SU-DHL-6 (cell line): ENCODE results near the gene MCAM.

Experiments used
- H2AFZ ChIP-seq: fragments of 200-600 bp; sonication (generic); 2 replicates; pipeline ENCODE4 v1.6.1; 2014; ENCODE audit warnings: low read depth, mild to moderate bottlenecking, moderate library complexity, mixed read lengths, antibody characterized with exemption, low read length; ENCODE audit not compliant: severe bottlenecking
- H3F3A ChIP-seq: fragments of 200-600 bp; shearing (Covaris generic); 2 replicates; pipeline ENCODE4 v1.6.0; 2016; ENCODE audit warnings: antibody characterized with exemption, mild to moderate bottlenecking; ENCODE audit not compliant: insufficient read depth
- H3K27ac ChIP-seq: fragments of 200-600 bp; sonication (generic); 2 replicates; pipeline ENCODE4 v1.5.1; 2016; ENCODE audit warnings: low read depth, mild to moderate bottlenecking, low read length, moderate library complexity, mixed read lengths
- H3K27me3 ChIP-seq: fragments of 200-600 bp; sonication (generic), shearing (Covaris generic); 2 replicates; pipeline ENCODE4 v1.6.0; 2014; ENCODE audit warnings: mild to moderate bottlenecking, low read length
- H3K36me3 ChIP-seq: fragments of 200-600 bp; sonication (generic); 2 replicates; pipeline ENCODE4 v1.6.1; 2014; ENCODE audit warnings: mild to moderate bottlenecking, low read length, mixed read lengths
- H3K4me2 ChIP-seq: fragments of 300-600, 200-600 bp; shearing (Covaris generic), sonication (generic); 2 replicates; pipeline ENCODE4 v1.6.0; 2014; ENCODE audit warnings: low read length, low read depth, mild to moderate bottlenecking; ENCODE audit not compliant: poor library complexity, severe bottlenecking
- H3K4me3 ChIP-seq: fragments of 200-600 bp; sonication (generic); 2 replicates; pipeline ENCODE4 v1.5.1; 2014; ENCODE audit warnings: antibody characterized with exemption, low read length, mild to moderate bottlenecking, mixed read lengths; ENCODE audit not compliant: insufficient read depth, poor library complexity, severe bottlenecking
- H3K79me2 ChIP-seq: fragments of 200-600 bp; sonication (generic); 2 replicates; pipeline ENCODE4 v1.6.1; 2014; ENCODE audit warnings: mild to moderate bottlenecking, low read length, moderate library complexity; ENCODE audit not compliant: insufficient read depth
- H3K9ac ChIP-seq: fragments of 200-600 bp; sonication (generic); 2 replicates; pipeline ENCODE4 v1.7.0; 2014; ENCODE audit warnings: mild to moderate bottlenecking, low read length
- H3K9me2 ChIP-seq: fragments of 200-600 bp; sonication (generic); replicated peaks from 2 replicates; pipeline ENCODE4 v1.6.1; 2014; ENCODE audit warnings: low read length; ENCODE audit not compliant: insufficient read depth
- H3K9me3 ChIP-seq: fragments of 200-600 bp; sonication (generic); 2 replicates; pipeline ENCODE4 v1.6.1; 2014; ENCODE audit warnings: low read length, mixed read lengths; ENCODE audit not compliant: insufficient read depth
- H4K20me1 ChIP-seq: fragments of 200-600 bp; sonication (generic); 2 replicates; pipeline ENCODE4 v1.6.1; 2014; ENCODE audit warnings: low read depth, mild to moderate bottlenecking, antibody characterized with exemption, low read length, moderate library complexity, mixed read lengths
- EZH2phosphoT487 ChIP-seq: fragments of 200-600 bp; sonication (generic), shearing (Covaris generic); conservative IDR thresholded peaks from 2 replicates; pipeline ENCODE4 v1.6.1; 2018; ENCODE audit warnings: mild to moderate bottlenecking, antibody characterized with exemption, low read length, moderate library complexity, mixed read lengths
- TF ChIP-seq, protein P1 (sequence below): fragments of 200-600 bp; sonication (generic); IDR thresholded peaks from one replicate; pipeline ENCODE4 v1.5.1; 2017; ENCODE audit warnings: antibody characterized with exemption, mild to moderate bottlenecking, low read length, moderate library complexity; ENCODE audit not compliant: insufficient read depth, poor library complexity, severe bottlenecking

MCAM gene

DNA sequence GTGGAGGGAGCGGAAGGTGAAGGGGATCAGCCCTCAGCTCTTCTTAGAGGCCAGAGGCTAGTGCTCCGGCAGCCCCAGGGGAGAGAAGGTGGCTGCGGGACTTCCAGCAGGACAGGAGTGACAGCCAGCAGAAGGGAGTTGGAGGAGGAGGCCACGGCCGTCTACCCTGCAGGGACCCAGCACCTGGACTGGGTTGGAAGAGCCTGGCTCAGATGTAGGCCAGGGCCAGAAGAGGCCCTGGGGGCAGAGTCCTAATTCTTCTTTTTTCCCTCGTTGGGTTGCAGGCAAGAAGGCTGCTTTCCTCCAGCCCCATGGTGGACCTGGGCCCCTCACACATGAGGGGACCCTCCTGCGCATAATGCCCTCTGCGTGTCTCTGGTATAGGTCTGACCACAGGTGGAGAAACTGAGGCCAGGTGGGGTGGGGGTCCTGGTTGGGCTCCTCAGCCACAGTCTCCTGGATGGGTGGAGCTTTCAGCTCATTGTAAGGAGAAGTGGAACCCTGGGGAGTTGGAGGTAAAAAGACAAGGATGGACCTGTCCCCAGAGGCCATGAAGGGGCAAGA lies 2.3 kb upstream of the MCAM start:
- TF ChIP-seq EZH2phosphoT487: no peak
- TF ChIP-seq, protein P1, sequence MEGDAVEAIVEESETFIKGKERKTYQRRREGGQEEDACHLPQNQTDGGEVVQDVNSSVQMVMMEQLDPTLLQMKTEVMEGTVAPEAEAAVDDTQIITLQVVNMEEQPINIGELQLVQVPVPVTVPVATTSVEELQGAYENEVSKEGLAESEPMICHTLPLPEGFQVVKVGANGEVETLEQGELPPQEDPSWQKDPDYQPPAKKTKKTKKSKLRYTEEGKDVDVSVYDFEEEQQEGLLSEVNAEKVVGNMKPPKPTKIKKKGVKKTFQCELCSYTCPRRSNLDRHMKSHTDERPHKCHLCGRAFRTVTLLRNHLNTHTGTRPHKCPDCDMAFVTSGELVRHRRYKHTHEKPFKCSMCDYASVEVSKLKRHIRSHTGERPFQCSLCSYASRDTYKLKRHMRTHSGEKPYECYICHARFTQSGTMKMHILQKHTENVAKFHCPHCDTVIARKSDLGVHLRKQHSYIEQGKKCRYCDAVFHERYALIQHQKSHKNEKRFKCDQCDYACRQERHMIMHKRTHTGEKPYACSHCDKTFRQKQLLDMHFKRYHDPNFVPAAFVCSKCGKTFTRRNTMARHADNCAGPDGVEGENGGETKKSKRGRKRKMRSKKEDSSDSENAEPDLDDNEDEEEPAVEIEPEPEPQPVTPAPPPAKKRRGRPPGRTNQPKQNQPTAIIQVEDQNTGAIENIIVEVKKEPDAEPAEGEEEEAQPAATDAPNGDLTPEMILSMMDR: no peak
- H3K9me2 ChIP-seq: no peaks in the 10 kb centered on the region
- H3K9me3 ChIP-seq: no peaks in the 10 kb centered on the region
- no peak overlapping the region for H3K4me3 ChIP-seq
- H4K20me1 ChIP-seq: no peaks in the 10 kb centered on the region
- H3K27ac ChIP-seq: no peak overlapping the region
- no peak overlapping the region for H3K4me2 ChIP-seq
- H3K27me3 ChIP-seq: no peaks in the 10 kb centered on the region
- H2AFZ ChIP-seq: no peak overlapping the region
- H3K36me3 ChIP-seq: no peaks in the 10 kb centered on the region
- H3K79me2 ChIP-seq: no peaks in the 10 kb centered on the region
- peaks cover 6% of the 10 kb centered on the region; the same call in 1 of the 2 replicates for H3F3A ChIP-seq
- no peak overlapping the region for H3K9ac ChIP-seq

DNA sequence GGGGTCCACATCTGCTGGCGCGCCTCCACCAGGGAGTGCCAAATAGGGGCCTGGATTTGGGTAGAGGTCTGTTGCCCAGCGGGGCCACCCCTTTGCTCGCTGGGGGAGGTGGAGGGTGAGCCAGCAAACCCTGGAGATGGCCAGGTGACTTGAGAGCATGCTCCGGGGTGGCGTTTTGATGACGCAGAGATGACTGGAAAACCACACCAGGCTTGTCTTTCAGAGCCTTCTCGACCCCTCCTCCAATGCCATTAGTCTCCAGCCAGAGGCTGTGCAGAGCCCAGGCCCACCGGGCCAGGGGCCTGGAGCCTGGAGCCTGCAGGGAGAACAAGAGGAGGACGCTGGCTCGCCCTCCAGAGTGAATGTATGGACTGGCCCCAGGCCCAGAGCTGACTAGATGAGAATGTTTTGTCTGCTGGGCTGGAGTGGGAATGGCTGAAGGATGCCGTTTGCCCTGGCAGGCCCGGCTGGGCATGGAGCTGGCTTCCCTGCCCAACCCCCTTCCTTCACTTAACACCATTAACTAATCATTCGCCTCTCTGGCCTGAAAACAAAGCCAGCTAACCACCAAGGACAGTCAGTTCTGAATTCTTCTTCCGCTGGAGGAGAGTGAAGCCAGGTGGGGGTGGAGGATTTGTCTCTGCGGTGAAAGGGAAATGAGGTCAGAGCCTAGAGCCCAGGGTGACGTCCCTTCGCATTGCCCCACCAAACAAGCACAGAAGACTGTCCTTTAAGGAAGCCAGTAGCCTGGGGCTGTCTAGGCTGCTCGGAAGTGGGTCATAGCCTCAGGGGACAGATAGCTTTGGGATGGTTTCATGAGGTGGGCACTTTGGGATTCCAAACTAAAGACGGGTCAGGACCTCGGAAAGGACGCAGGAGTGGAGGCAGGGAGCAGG lies 1.6 kb upstream of the MCAM start:
- H3F3A ChIP-seq: peaks cover 6% of the 10 kb centered on the region; the same call in 1 of the 2 replicates
- no peak overlapping the region for H3K27ac ChIP-seq
- no peak for TF ChIP-seq EZH2phosphoT487
- TF ChIP-seq, protein P1: no peak
- H3K79me2 ChIP-seq: no peaks in the 10 kb centered on the region
- H3K9me2 ChIP-seq: no peaks in the 10 kb centered on the region
- no peak overlapping the region for H3K4me2 ChIP-seq
- H3K4me3 ChIP-seq: no peak overlapping the region
- H3K9me3 ChIP-seq: no peaks in the 10 kb centered on the region
- H3K27me3 ChIP-seq: no peaks in the 10 kb centered on the region
- no peak overlapping the region for H3K9ac ChIP-seq
- no peaks in the 10 kb centered on the region for H3K36me3 ChIP-seq
- no peak overlapping the region for H2AFZ ChIP-seq
- no peaks in the 10 kb centered on the region for H4K20me1 ChIP-seq

DNA sequence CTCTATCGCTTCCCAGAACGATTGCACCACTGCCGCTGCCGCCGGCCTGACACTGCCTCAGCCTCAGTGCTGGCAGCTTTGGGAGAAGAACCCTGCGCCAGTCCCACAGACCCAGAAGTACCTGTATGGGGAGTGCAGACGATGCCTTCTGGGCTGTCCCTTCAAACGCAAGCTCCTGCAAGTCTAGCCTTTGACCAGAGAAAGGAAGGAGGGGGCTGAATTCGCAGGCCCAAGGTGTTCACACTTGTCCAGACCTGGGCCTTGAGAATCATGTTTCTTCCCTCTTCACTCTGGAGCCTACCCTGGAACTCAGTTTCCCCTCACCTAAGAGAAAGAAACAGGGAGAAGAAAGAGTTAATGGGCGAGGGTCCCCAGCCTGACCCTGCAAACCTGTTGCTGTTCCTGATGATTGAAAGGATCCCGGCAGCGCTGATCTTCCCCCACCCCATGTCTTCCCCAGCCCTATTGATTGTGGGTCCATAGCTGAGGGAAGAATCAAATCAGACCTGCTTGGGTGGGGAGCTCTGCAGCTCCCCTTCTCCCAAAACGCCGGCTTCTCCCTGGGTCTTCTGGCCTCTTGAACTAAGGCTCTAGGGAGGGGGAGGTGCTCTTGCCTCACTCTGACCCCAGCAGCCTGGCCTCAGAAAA lies 786 bp upstream of the MCAM start:
- H3K9ac ChIP-seq: no peak overlapping the region
- H4K20me1 ChIP-seq: no peaks in the 10 kb centered on the region
- no peak overlapping the region for H2AFZ ChIP-seq

More for the DNA sequence above, 786 bp upstream of the MCAM start:
- TF ChIP-seq EZH2phosphoT487: no peak
- no peaks in the 10 kb centered on the region for H3K27me3 ChIP-seq
- H3F3A ChIP-seq: peaks cover 6% of the 10 kb centered on the region; the same call in 1 of the 2 replicates
- no peaks in the 10 kb centered on the region for H3K79me2 ChIP-seq
- no peaks in the 10 kb centered on the region for H3K36me3 ChIP-seq
- H3K4me3 ChIP-seq: no peak overlapping the region
- no peak overlapping the region for H3K27ac ChIP-seq
- no peaks in the 10 kb centered on the region for H3K9me2 ChIP-seq
- no peaks in the 10 kb centered on the region for H3K9me3 ChIP-seq
- no peak overlapping the region for H3K4me2 ChIP-seq
